GM19455 (cell line): ENCODE measurements around the gene EFNA1.
"Not testable (repeated sequence)": the region's sequence is repeated elsewhere in the genome, so short reads cannot be mapped to it uniquely, and the experiment has no call there.

Source experiments
- ATAC-seq: cut with Tn5 transposase; IDR thresholded peaks from one replicate; pipeline ENCODE4 v1.9.1; 2021; ENCODE audit not compliant: unreplicated experiment

The EFNA1 gene

GRCh38 chr1:155092131-155092530 is 35.5 kb upstream of the EFNA1 start:
- no peak for ATAC-seq

GRCh38 chr1:155092641-155093040 is 35.0 kb upstream of the EFNA1 start:
- no peak for ATAC-seq

GRCh38 chr1:155093911-155094621 is 33.6 kb upstream of the EFNA1 start:
- no peak for ATAC-seq

- ATAC-seq = no peak
Measured at GRCh38 chr1:155094622-155094948, 33.1 kb upstream of the EFNA1 start.

DNA sequence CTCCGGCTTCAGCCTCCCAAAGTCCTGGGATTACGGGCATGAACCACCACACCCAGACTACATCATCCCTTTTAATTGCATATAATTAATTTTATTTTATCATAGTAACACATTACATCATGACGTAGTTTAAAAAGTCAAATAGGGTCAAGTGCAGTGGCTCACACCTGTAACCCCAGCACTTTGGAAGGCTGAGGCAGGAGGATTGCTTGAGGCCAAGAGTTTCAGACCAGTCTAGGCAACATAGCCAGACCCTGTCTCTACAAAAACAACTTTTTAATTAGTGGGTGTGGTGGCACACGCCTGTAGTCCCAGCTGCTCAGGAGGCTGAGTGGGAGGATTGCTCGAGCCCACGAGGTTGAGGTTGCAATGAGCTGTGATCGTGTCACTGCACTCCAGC is 28.3 kb upstream of the EFNA1 start:
- ATAC-seq = no peak

DNA sequence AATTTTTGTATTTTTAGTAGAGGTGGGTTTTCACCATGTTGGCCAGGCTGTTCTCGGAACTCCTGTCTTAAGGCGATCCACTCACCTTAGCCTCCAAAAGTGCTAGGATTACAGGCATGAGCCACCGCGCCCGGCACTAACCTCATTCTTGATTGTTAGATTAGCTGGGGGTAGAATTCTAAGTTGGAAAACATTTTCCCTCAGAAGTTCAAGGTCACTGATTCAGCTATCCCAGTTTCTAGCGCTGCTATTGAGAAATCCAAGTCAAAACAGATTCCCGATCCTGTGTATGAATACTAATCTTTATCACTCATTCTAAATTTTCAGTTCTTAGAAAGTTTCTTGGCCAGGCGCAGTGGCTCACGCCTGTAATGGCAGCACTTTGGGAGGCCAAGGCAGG is 24.4 kb upstream of the EFNA1 start:
- no peak for ATAC-seq

DNA sequence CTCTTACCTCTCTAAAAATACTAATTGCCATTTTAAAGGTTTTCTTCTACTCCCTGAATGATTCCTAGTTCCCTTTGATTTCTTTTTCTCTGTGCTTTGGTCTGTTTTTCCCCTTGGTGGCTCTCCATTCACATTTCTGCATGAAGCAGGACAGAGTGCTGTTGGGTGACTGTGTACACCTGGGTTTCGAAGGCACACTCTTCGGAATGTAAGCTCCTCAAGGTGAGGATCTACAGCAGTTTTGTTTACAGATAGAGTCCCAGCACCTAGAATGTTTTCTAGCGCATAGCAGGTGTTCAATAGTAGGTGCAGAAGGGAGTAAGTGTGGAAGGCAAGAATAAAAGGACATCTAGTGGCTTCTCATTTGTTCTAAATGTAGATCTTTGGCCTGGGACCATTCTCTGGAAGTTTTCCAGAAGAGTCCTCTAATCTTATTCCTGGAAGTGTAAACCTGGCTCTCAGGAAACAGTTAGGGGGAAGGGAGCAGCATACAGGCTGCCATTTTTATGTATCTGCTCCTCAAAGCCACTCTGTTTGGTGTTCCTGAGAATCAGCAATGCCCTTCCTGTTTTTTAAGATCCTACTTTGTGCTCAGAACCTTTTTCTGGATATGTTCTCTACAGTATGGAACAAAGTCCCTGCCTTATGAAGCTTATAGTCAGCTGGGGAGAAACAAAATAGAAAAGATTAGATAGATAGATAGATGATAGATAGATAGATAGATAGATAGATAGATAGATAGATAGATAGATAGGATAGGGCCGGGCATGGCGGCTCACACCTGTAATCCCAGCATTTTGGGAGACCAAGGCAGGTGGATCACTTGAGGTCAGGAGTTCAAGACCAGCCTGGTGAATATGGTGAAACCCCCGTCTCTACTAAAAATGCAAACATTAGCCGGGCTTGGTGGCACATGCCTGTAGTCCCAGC is 22.8 kb upstream of the EFNA1 start:
- ATAC-seq = no peak

DNA sequence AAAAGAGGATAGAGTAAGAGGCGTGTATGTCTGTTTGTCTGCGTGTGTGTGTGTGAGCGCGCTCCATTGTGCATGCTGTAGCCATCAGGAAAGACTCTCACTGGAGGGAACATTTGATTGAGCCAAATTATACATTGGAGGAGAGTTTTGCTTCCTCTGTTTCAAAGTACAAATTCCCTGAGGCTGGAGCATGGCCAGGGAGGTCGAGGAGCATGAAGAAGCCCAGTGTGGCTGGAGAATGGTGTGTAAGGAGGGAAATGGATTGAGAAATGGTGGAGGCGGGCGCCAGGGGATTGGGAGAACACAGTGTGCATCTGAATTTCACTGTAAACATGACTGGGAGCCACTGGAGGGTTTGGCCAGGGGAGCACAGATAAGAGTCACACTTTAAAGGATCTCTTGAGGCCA is 22.1 kb upstream of the EFNA1 start:
- ATAC-seq = no peak

GRCh38 chr1:155106862-155107261 is 20.8 kb upstream of the EFNA1 start:
- ATAC-seq = no peak

GRCh38 chr1:155107309-155108264 is 20.1 kb upstream of the EFNA1 start:
- ATAC-seq = no peak

DNA sequence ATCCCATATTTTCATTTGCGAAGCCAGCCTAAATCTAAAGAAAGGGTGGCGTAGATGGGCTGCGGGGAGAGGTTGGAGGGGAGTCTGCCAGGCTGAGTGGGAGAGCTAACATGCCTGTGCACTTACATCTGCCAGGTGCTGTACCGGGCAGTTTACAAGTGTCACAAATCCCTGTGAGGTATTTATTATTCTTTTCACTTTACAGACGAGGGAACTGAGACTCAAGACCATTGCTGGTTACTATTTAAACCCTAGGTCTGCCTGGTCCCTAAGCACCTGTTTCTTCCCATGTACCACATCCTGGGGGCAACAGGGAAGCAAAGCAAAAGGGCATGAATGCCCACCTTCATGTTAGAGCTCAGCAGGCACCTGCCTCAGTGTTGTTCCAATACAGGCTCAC is 19.4 kb upstream of the EFNA1 start:
- no peak for ATAC-seq

- no peak for ATAC-seq
Measured at GRCh38 chr1:155110381-155110780, 17.3 kb upstream of the EFNA1 start.

GRCh38 chr1:155110826-155111225 is 16.9 kb upstream of the EFNA1 start:
- no peak for ATAC-seq

GRCh38 chr1:155113450-155113980 is 14.2 kb upstream of the EFNA1 start:
- no peak for ATAC-seq

GRCh38 chr1:155116113-155116764 is 11.4 kb upstream of the EFNA1 start:
- no peak for ATAC-seq

GRCh38 chr1:155117610-155118009 is 10.1 kb upstream of the EFNA1 start:
- ATAC-seq = no peak

- ATAC-seq = not testable (repeated sequence)
Measured at GRCh38 chr1:155118090-155118489, 9.6 kb upstream of the EFNA1 start.

DNA sequence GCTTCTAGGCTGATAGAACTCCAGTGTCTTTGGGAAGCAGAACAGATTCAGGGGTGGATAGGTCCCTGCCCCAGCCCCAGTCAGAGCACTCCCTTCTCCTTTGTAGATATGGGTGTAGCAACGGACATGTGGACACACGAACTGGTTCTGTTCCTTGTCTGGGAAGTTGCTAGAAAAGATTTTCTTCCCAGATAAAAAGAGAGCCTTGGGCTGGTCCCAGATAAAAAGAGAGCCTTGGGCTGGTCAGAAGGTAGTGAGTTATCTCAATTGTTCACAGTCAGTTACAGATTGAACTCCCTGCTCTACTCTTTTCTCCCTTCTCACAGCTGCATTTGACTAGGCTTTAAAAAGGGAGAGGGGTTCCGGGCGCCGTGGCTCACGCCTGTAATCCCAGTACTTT is 7.4 kb upstream of the EFNA1 start:
- ATAC-seq = no peak

DNA sequence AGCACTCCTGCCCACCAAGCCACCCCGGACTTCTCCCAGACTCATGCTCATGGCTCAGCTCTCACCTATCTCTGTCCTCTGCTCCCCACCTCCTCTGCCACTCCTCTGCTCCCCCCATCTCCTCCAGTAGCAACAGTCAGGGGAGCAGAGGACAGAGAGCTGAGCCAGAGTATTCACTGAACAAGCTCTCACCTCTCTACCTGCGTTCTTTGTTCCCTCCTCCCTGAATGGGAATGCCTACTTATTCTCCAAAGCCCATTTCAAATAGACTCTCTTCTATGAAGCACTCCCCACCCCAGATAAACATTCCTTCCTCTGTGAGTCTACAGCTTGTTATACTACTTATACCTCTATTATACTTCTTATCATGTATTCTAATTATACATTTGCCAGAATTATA is 6.4 kb upstream of the EFNA1 start:
- ATAC-seq = no peak

DNA sequence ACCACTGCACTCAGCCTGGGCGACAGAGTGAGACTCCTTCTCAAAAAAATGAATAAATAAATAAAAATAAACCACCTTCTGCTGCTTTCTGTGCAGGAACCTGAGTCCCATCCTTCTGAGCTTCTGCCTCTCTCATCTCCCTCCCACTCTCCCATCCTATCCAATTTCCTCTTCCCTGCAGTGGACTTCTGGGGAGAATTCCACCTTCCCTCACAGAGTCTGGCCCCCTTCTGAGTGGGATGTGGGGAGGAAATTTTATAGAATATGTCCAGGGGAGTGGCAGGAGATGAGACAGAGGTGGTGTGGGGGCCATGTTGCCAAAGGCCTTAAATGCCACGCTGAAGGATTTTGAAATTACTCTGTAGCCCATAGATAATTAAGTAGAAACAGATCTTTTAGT is 5.4 kb upstream of the EFNA1 start:
- ATAC-seq = no peak

DNA sequence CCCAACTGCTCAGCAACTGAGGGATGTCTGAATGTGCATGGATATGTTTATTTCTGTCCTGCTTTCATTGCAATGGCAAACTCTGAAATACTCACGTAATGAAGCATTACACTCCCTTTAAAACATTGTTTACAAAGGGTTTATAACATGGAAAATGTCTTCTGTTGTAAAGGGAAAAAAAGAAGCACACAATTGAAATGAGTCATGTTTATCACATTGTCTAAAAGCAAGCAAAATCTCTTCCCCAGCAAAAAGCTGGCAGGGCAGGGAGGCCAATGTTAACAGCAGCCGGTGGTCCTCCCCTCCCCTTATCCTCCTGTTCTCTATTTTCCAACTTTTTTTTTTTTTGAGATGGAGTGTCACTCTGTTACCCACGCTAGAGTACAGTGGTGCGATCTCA is 3.9 kb upstream of the EFNA1 start:
- no peak for ATAC-seq
